Omental fat pad (tissue), 4 donors: ENCODE data around the gene DIP2C. TPM values are rescaled to one million over a fixed set of nuclear protein-coding genes. Genes with fewer than 3 reads are reported as not detected.

Source experiments
- ATAC-seq: fragments of 150-250 bp; one replicate; pipeline ENCODE4 v1.9.1; 2016; ENCODE audit warnings: mild to moderate bottlenecking, moderate library complexity; ENCODE audit not compliant: low FRiP score
- DNase-seq: peaks from one replicate; pipeline ENCODE4 v3.0.0-alpha.2; 2019; ENCODE audit warnings: low spot score
- total RNA-seq, 4 donors: library from RNA; depleted of rRNA; stranded (reverse); fragments of >200 nt; gene quantifications; one replicate each; pipeline ENCODE4 v1.1.0, GENCODE V29; 2016
- TF ChIP-seq, protein P1 (sequence below), 3 donors: fragments of 450-650 bp; IDR thresholded peaks; one replicate each; pipeline ENCODE4 v1.5.1; 2016 to 2017; ENCODE audit warnings: antibody characterized with exemption in 3 of 3, mild to moderate bottlenecking in 3 of 3, moderate library complexity in 2 of 3

DIP2C gene
- total RNA-seq, 4 donors from 2014 or later = 19.7 to 56.5 (median 31.1) TPM

DNA sequence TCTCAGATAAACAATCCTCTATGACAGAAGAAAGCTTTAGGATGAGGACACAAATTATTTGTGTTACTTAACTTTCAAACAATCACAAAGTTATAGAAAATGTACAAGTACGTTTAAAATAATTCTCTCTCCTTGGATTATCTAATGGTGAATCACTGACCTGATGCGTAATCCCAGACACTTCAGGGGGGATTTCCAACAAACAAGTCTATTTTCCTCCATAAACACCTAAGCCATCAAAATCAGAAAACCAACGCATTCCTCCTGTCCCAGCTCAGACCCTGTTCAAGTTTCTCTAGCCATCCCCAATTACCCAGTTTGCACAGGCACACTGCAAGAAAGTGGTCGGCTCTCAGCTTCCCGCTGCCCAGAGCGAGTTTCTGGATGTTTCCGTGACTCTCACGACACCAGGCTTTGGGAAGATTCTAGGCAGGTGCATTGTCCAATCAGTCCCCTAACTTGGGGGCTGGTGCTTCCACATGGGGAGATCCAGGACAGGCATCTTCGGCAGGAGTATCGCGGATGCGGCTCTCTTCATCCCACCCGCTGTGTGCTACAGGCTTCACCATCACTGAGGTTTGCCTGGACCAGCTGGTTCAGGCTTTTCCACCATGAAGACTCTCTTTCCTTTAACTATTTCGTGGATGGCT, 354.2 kb downstream of the DIP2C start:
- ATAC-seq (no peak), DNase-seq (no peak)
- TF ChIP-seq, protein P1, sequence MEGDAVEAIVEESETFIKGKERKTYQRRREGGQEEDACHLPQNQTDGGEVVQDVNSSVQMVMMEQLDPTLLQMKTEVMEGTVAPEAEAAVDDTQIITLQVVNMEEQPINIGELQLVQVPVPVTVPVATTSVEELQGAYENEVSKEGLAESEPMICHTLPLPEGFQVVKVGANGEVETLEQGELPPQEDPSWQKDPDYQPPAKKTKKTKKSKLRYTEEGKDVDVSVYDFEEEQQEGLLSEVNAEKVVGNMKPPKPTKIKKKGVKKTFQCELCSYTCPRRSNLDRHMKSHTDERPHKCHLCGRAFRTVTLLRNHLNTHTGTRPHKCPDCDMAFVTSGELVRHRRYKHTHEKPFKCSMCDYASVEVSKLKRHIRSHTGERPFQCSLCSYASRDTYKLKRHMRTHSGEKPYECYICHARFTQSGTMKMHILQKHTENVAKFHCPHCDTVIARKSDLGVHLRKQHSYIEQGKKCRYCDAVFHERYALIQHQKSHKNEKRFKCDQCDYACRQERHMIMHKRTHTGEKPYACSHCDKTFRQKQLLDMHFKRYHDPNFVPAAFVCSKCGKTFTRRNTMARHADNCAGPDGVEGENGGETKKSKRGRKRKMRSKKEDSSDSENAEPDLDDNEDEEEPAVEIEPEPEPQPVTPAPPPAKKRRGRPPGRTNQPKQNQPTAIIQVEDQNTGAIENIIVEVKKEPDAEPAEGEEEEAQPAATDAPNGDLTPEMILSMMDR (IDR thresholded peaks at IDR 0.05) = no peak

DNA sequence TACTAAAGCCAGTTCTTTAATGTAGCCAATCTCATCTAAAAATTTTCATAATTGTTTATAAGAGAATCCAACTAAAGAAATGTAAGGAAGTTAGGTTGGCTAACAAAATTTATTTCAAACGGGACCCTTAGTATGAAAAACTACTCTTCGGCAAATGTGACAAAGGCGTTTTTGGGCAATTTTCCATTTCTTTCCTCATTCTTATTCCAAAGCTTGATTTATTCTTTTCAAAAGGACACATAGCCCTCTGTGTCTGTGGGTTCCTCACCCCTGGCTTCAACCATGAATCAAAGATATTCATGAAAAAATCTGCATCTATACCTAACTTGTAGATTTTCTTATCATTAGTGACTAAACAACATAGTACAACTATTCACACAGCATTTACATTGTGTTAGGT, 358.3 kb downstream of the DIP2C start:
- DNase-seq = no peak
- no peak for ATAC-seq
- TF ChIP-seq, protein P1 (IDR thresholded peaks at IDR 0.05) = no peak

DNA sequence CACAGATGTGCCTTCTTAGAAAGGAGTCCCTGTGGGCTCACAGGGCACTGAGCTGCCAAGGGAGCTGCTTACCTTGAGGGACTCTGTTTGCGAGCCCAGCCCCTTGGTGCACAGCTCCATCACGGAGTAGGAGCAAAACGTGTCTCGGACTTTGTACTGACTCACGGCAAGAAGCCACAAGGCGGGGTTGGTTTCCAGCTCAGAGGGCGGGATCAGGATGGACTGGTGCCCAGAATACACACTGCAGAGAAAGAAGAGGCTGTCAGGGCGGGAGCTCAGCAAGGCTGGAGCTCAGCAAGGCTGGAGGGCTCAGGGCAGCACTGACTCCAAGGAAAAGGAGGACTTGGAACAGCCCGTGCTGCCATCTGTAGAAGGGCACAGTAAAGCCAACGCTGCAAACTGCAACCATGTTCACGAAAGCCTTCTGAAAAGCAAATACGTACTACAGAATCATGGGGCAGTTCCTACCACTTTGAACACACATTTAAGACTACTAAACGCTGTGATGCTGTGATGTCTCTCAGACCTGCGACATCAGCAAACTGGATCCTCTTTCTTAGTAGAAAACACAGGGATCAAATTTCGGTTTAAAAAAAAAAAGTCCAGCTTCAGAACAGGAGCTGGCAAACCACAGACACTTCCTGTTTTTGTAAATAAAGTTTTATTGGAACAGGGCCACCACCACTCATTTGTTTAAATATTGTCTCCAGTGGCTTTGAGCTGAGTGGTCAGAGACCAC, 359.9 kb downstream of the DIP2C start:
- TF ChIP-seq, protein P1 (IDR thresholded peaks at IDR 0.05) = no peak
- ATAC-seq (peak; percentile 93), DNase-seq (peak; percentile 68)

DNA sequence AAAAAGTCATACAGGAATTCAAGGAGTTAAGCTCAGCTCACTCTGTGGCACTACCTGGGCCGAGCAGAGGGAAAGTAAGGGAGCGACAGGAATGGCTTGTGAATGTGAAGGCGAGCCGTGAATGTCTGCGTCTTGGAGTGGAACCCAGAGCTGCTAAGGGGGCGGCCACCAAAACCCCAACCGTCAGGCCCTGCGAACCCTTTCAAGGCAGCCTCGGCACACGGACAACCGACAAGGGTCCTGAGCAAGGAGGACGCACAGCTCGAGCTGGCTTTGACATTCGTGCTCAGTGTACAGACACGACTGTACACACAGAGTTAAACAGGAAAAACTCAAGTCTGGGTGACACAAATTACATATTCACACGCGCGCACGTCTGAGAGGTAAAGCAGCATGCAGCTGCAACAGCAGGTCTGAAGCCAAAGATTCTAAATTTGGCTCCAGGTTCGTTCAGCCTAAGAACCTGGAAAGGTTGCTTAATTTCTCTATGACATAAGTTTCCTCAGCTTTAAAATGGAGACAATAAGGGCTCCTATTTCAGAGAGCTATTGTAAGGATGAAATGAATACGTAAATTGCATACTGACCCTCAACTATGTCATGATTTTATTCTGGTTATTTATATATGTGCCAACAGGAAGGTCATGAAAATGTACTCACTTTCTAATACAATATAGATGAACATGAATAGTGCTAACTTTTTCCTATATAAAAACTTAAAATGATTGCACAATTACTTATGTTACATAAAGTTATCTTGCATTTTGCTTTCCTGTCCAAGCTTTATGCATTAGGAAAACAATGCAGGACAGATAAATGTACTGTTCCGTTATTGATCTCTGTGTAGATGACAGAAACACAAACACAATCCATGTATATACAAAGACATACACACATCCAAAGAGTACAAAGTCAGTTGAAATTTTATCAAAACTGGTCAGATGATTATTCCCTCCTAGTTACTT, 361.3 kb downstream of the DIP2C start:
- TF ChIP-seq, protein P1 (IDR thresholded peaks at IDR 0.05) = no peak
- ATAC-seq (no peak), DNase-seq (no peak)

DNA sequence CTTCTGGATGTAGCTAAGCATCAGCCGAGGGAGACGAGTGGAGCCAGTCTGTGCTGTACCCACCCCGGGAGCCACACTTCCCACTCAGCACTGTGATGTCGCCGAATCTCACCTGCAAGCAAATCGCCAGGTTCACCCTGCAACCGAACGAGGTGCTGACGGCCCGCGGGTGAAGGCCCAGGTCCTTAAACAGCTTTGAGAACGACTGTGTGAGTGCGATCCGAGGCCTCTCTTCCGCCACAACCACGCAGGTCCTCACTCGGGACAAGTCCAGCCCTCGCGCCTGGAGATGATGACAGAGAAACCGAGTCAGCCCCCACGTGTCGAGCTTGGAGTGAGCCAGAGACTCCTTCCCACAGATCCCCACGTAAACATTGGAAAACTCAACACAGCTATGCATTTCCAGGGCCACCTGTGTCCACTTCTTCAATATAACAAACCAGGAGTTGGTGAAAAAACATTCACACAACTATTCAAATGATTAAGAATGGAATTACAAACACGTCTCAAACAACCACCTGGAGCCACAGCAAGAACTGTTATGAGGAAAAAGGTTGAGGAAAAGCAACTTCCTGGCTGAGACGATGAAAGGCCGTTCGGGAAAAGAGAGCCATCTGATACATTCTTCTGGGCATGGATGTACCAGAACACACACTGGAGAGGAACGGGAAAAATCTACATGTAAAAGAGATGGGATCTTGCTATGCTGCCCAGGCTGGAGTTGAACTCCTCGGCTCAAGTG, 362.4 kb downstream of the DIP2C start:
- TF ChIP-seq, protein P1 (IDR thresholded peaks at IDR 0.05) = no peak
- DNase-seq (no peak), ATAC-seq (no peak)

DNA sequence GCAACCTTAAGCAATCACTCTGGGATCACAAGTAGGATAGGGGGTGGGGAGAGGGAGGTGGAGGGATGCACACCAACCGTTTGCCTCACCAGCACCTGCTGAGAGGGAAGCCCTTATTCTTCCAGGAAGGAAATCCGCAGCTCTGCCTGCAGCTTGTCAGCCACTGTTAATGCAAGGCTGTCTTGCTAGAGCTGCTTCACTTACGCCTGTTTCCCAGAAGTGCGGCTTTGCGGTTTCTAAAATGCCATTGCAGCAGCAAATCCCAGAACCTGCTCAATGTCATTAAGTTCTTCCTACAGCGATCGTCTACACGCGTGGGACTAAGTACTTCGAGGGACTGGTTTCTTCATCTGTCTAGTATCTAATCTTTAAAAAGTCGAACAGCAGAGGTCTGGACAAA, 363.1 kb downstream of the DIP2C start:
- DNase-seq (no peak), ATAC-seq (no peak)
- TF ChIP-seq, protein P1 (IDR thresholded peaks at IDR 0.05) = no peak
